HG03025 (cell line): ENCODE results near the gene NEURL4.

Experiments
- ATAC-seq: cut with Tn5 transposase; IDR thresholded peaks from one replicate; pipeline ENCODE4 v1.9.1; 2021; ENCODE audit warnings: mild to moderate bottlenecking, moderate library complexity; ENCODE audit not compliant: unreplicated experiment, low FRiP score

Gene NEURL4

GRCh38 chr17:7281074-7281952 lies 47.8 kb downstream of the NEURL4 start, which contains the start of gene SLC2A4:
Gene SLC2A4, plus strand, starts transcription at chr17:7281718. Its CDS starts 217 bp downstream, at chr17:7281935.
- ATAC-seq = peak; percentile 42

- no peak for ATAC-seq
These were observed 48.5 kb downstream of the NEURL4 start for GRCh38 chr17:7280519-7281073.

- no peak for ATAC-seq
These were observed 49.7 kb downstream of the NEURL4 start for GRCh38 chr17:7279448-7279847.

GRCh38 chr17:7266784-7267183 lies 62.4 kb downstream of the NEURL4 start:
- no peak for ATAC-seq
